ENCODE data around the gene FHAD1.

Gene FHAD1

GRCh38 chr1:15341634-15342407 lies 94.8 kb downstream of the FHAD1 start:
- Histone ChIP-seq H3K79me2 (ENCODE audit: control insufficient read depth, low read length) (no peaks in the 10 kb centered on the region), H3F3A (ENCODE audit: control insufficient read depth, insufficient read depth) (no peaks in the 10 kb centered on the region)

GRCh38 chr1:15342408-15342967 lies 95.5 kb downstream of the FHAD1 start:
- Histone ChIP-seq H3K36me3 (ENCODE audit: control insufficient read depth, low read length) (no peaks in the 10 kb centered on the region), H3K9me2 (replicated peaks; ENCODE audit: control insufficient read depth, low read length) (no peaks in the 10 kb centered on the region), H3K27ac (ENCODE audit: low read depth, low read length) (no peak overlapping the region), H4K20me1 (ENCODE audit: control insufficient read depth, insufficient read depth, low read depth, low read length) (no peaks in the 10 kb centered on the region), H3K4me1 (ENCODE audit: control insufficient read depth, low read length) (0 out of 2 replicates have a peak, but pooled peaks cover 5% of the 10 kb centered on the region), H3F3A (ENCODE audit: control insufficient read depth, insufficient read depth) (no peaks in the 10 kb centered on the region), H3K9me3 (ENCODE audit: control insufficient read depth, insufficient read depth, low read length) (no peaks in the 10 kb centered on the region), H3K79me2 (ENCODE audit: control insufficient read depth, low read length) (no peaks in the 10 kb centered on the region), H3K4me3 (ENCODE audit: low read length) (no peak overlapping the region), H3K4me2 (ENCODE audit: low read length) (no peak overlapping the region), H3K27me3 (ENCODE audit: control insufficient read depth, low read length) (peaks cover 5% of the 10 kb centered on the region; the same call in 1 of the 2 replicates)
- TF ChIP-seq EZH2phosphoT487 (IDR thresholded peaks at IDR 0.05; ENCODE audit: borderline replicate concordance, low read length) (no peak), CTCF (IDR thresholded peaks at IDR 0.05; ENCODE audit: low read depth, low read length, poor library complexity, severe bottlenecking) (no peak)

More at GRCh38 chr1:15341634-15342407, 94.8 kb downstream of the FHAD1 start:
- Histone ChIP-seq H3K27me3 (ENCODE audit: control insufficient read depth, low read length) (peaks cover 5% of the 10 kb centered on the region; the same call in 1 of the 2 replicates), H3K9me3 (ENCODE audit: control insufficient read depth, insufficient read depth, low read length) (no peaks in the 10 kb centered on the region), H4K20me1 (ENCODE audit: control insufficient read depth, insufficient read depth, low read depth, low read length) (no peaks in the 10 kb centered on the region), H3K36me3 (ENCODE audit: control insufficient read depth, low read length) (no peaks in the 10 kb centered on the region), H3K27ac (ENCODE audit: low read depth, low read length) (no peak overlapping the region), H3K4me1 (ENCODE audit: control insufficient read depth, low read length) (0 out of 2 replicates have a peak, but pooled peaks cover 5% of the 10 kb centered on the region), H3K4me3 (ENCODE audit: low read length) (no peak overlapping the region), H3K4me2 (ENCODE audit: low read length) (no peak overlapping the region), H3K9me2 (replicated peaks; ENCODE audit: control insufficient read depth, low read length) (no peaks in the 10 kb centered on the region)
- TF ChIP-seq EZH2phosphoT487 (IDR thresholded peaks at IDR 0.05; ENCODE audit: borderline replicate concordance, low read length) = no peak
- TF ChIP-seq CTCF (IDR thresholded peaks at IDR 0.05; ENCODE audit: low read depth, low read length, poor library complexity, severe bottlenecking) = no peak

- peaks cover 5% of the 10 kb centered on the region; the same call in 1 of the 2 replicates for H3K27me3 ChIP-seq (ENCODE audit: control insufficient read depth, low read length)
- no peaks in the 10 kb centered on the region for H3K9me3 ChIP-seq (ENCODE audit: control insufficient read depth, insufficient read depth, low read length)
- H4K20me1 ChIP-seq (ENCODE audit: control insufficient read depth, insufficient read depth, low read depth, low read length) = no peaks in the 10 kb centered on the region
- no peaks in the 10 kb centered on the region for H3K79me2 ChIP-seq (ENCODE audit: control insufficient read depth, low read length)
- H3K9me2 ChIP-seq (replicated peaks; ENCODE audit: control insufficient read depth, low read length) = no peaks in the 10 kb centered on the region
- TF ChIP-seq EZH2phosphoT487 (IDR thresholded peaks at IDR 0.05; ENCODE audit: borderline replicate concordance, low read length) = no peak
- TF ChIP-seq CTCF (IDR thresholded peaks at IDR 0.05; ENCODE audit: low read depth, low read length, poor library complexity, severe bottlenecking) = no peak
- 0 out of 2 replicates have a peak, but pooled peaks cover 5% of the 10 kb centered on the region for H3K4me1 ChIP-seq (ENCODE audit: control insufficient read depth, low read length)
- no peak overlapping the region for H3K4me3 ChIP-seq (ENCODE audit: low read length)
- no peak overlapping the region for H3K27ac ChIP-seq (ENCODE audit: low read depth, low read length)
- no peak overlapping the region for H3K4me2 ChIP-seq (ENCODE audit: low read length)
- H3K36me3 ChIP-seq (ENCODE audit: control insufficient read depth, low read length) = no peaks in the 10 kb centered on the region
- no peaks in the 10 kb centered on the region for H3F3A ChIP-seq (ENCODE audit: control insufficient read depth, insufficient read depth)
Measured at GRCh38 chr1:15343099-15343498, 96.1 kb downstream of the FHAD1 start.
